ENCODE results near the gene SURF2.

The SURF2 gene

DNA sequence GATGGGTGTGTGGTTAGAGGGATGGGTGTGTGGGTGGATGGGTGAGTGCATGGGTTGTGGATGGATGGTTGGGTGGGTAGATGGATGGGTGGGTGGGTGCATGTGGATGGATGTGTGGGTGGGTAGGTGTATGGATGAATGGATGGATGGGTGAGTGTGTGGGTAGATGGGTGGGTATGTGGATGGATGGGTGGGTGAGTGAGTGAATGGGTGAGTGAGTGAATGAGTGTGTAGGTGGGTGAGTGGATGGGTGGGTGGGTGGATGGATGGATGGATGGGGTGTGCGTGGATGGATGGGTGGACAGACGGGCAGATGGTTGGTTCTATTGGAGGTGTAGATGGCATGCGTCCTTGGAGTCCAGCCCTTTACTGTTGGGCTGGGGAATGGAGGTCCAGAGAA is 37.0 kb downstream of the SURF2 start:
- no peak for TF ChIP-seq TEAD4 (IDR thresholded peaks at IDR 0.05)
- TF ChIP-seq, protein P1, sequence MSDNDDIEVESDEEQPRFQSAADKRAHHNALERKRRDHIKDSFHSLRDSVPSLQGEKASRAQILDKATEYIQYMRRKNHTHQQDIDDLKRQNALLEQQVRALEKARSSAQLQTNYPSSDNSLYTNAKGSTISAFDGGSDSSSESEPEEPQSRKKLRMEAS (IDR thresholded peaks at IDR 0.05): no peak

- TF ChIP-seq ZBTB7A (IDR thresholded peaks at IDR 0.05; ENCODE audit: low read depth) (no peak), NFIC (IDR thresholded peaks at IDR 0.05) (no peak), YY1 (IDR thresholded peaks at IDR 0.05; ENCODE audit: low read depth) (no peak)
Measured at GRCh38 chr9:133394687-133395271, 38.4 kb downstream of the SURF2 start.

DNA sequence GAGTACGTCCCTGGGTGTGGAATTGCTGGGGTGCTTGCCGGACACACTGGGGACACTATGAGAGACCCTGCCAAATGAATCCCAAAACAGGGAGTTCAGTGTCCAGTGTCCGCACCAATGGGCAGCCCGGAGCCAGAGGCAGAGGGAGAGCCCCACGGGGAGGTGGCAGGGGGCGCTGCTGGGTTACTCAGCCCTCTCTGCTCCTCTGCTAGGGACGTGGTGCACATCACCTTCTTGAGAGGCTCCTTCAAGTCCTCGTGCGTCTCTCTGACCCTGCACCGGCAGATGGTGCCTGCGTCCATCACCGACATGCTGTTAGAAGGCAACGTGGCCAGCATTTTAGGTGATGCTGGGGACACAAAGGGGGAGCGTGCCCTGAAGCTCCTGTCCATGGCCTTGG is 40.6 kb downstream of the SURF2 start:
- TF ChIP-seq RAD21 (IDR thresholded peaks at IDR 0.05; ENCODE audit: low read depth): peak; percentile 46; the same call in 1 of the 2 replicates
- TF ChIP-seq, protein P1 (IDR thresholded peaks at IDR 0.05): no peak

GRCh38 chr9:133397370-133397769 is 41.0 kb downstream of the SURF2 start:
- TF ChIP-seq ZBTB7A (IDR thresholded peaks at IDR 0.05; ENCODE audit: low read depth) (no peak), EP300 (IDR thresholded peaks at IDR 0.05; ENCODE audit: borderline replicate concordance) (no peak), TCF12 (IDR thresholded peaks at IDR 0.05; ENCODE audit: low read depth) (no peak), CEBPB (IDR thresholded peaks at IDR 0.05) (no peak)
- TF ChIP-seq, protein P2, sequence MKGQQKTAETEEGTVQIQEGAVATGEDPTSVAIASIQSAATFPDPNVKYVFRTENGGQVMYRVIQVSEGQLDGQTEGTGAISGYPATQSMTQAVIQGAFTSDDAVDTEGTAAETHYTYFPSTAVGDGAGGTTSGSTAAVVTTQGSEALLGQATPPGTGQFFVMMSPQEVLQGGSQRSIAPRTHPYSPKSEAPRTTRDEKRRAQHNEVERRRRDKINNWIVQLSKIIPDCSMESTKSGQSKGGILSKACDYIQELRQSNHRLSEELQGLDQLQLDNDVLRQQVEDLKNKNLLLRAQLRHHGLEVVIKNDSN (IDR thresholded peaks at IDR 0.05): no peak

- no peak for TF ChIP-seq REST (IDR thresholded peaks at IDR 0.05; ENCODE audit: low read depth)
- no peak for TF ChIP-seq FOXM1 (IDR thresholded peaks at IDR 0.05; ENCODE audit: borderline replicate concordance, low read depth)
- TF ChIP-seq YY1 (IDR thresholded peaks at IDR 0.05; ENCODE audit: low read depth): no peak
- no peak for TF ChIP-seq EP300 (IDR thresholded peaks at IDR 0.05; ENCODE audit: borderline replicate concordance)
- no peak for TF ChIP-seq TCF12 (IDR thresholded peaks at IDR 0.05; ENCODE audit: low read depth)
- no peak for TF ChIP-seq CEBPB (IDR thresholded peaks at IDR 0.05)
- no peak for TF ChIP-seq NFIC (IDR thresholded peaks at IDR 0.05)
- no peak for TF ChIP-seq EGR1 (IDR thresholded peaks at IDR 0.05)
Measured at GRCh38 chr9:133397895-133398294, 41.5 kb downstream of the SURF2 start.

GRCh38 chr9:133400292-133400691 is 43.9 kb downstream of the SURF2 start:
- TF ChIP-seq FOXM1 (IDR thresholded peaks at IDR 0.05; ENCODE audit: borderline replicate concordance, low read depth) (no peak), TAF1 (IDR thresholded peaks at IDR 0.05; ENCODE audit: low read depth) (no peak), TCF12 (IDR thresholded peaks at IDR 0.05; ENCODE audit: low read depth) (no peak), YY1 (IDR thresholded peaks at IDR 0.05; ENCODE audit: low read depth) (no peak), TEAD4 (IDR thresholded peaks at IDR 0.05) (no peak), EP300 (IDR thresholded peaks at IDR 0.05; ENCODE audit: borderline replicate concordance) (no peak), CREB1 (IDR thresholded peaks at IDR 0.05; ENCODE audit: low read depth) (no peak), CEBPB (IDR thresholded peaks at IDR 0.05) (no peak), NFIC (IDR thresholded peaks at IDR 0.05) (no peak), RAD21 (IDR thresholded peaks at IDR 0.05; ENCODE audit: low read depth) (no peak), REST (IDR thresholded peaks at IDR 0.05; ENCODE audit: low read depth) (no peak), ZBTB7A (IDR thresholded peaks at IDR 0.05; ENCODE audit: low read depth) (no peak), EGR1 (IDR thresholded peaks at IDR 0.05) (no peak)
- TF ChIP-seq, protein P2 (IDR thresholded peaks at IDR 0.05): no peak
- TF ChIP-seq, protein P1 (IDR thresholded peaks at IDR 0.05): no peak

- TF ChIP-seq CREB1 (IDR thresholded peaks at IDR 0.05; ENCODE audit: low read depth) (no peak), REST (IDR thresholded peaks at IDR 0.05; ENCODE audit: low read depth) (no peak), NFIC (IDR thresholded peaks at IDR 0.05) (no peak), CEBPB (IDR thresholded peaks at IDR 0.05) (no peak), YY1 (IDR thresholded peaks at IDR 0.05; ENCODE audit: low read depth) (no peak), EP300 (IDR thresholded peaks at IDR 0.05; ENCODE audit: borderline replicate concordance) (no peak), EGR1 (IDR thresholded peaks at IDR 0.05) (no peak), TCF12 (IDR thresholded peaks at IDR 0.05; ENCODE audit: low read depth) (no peak), FOXM1 (IDR thresholded peaks at IDR 0.05; ENCODE audit: borderline replicate concordance, low read depth) (no peak), RAD21 (IDR thresholded peaks at IDR 0.05; ENCODE audit: low read depth) (no peak), TEAD4 (IDR thresholded peaks at IDR 0.05) (no peak), TAF1 (IDR thresholded peaks at IDR 0.05; ENCODE audit: low read depth) (no peak), ZBTB7A (IDR thresholded peaks at IDR 0.05; ENCODE audit: low read depth) (no peak)
- TF ChIP-seq, protein P2 (IDR thresholded peaks at IDR 0.05): no peak
- TF ChIP-seq, protein P1 (IDR thresholded peaks at IDR 0.05): no peak
Measured at GRCh38 chr9:133401588-133401987, 45.2 kb downstream of the SURF2 start.

Measured in Ishikawa (cell line).